GM12864 (cell line): ENCODE results near the gene HSPBAP1.

Source experiments
- DNase-seq: peaks from one replicate; pipeline ENCODE4 v3.0.0-alpha.2; 2011; ENCODE audit warnings: low read depth
- H3K4me3 ChIP-seq: 2 replicates; pipeline ENCODE4 v1.5.1; 2011; ENCODE audit warnings: mild to moderate bottlenecking, low read depth, low read length, control low read depth
- TF ChIP-seq, protein P1 (sequence below): IDR thresholded peaks from 2 replicates; pipeline ENCODE4 v1.5.1; 2011; ENCODE audit warnings: low read depth, mild to moderate bottlenecking, moderate library complexity, low read length, control low read depth, inconsistent platforms; ENCODE audit errors: missing control alignments

Gene HSPBAP1

DNA sequence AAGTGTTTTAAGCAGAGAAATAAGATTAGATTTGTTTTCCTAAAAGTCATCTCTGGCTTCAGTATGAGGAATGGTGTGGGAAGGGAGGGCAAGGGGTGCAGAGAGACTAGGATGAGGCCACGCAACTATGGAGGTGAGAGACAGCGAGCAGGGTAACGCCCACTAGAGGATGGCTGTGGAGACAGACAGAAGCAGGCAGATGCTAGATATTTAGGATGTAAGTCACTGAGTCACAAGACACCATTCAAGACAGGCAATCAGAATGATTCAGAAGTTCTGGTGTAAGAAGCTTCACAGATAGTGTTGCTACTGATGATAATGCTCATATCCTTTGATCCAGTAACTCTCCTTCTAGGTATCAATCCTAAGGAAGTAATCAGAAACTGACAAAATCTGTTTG lies 19.1 kb downstream of the HSPBAP1 start:
- TF ChIP-seq, protein P1, sequence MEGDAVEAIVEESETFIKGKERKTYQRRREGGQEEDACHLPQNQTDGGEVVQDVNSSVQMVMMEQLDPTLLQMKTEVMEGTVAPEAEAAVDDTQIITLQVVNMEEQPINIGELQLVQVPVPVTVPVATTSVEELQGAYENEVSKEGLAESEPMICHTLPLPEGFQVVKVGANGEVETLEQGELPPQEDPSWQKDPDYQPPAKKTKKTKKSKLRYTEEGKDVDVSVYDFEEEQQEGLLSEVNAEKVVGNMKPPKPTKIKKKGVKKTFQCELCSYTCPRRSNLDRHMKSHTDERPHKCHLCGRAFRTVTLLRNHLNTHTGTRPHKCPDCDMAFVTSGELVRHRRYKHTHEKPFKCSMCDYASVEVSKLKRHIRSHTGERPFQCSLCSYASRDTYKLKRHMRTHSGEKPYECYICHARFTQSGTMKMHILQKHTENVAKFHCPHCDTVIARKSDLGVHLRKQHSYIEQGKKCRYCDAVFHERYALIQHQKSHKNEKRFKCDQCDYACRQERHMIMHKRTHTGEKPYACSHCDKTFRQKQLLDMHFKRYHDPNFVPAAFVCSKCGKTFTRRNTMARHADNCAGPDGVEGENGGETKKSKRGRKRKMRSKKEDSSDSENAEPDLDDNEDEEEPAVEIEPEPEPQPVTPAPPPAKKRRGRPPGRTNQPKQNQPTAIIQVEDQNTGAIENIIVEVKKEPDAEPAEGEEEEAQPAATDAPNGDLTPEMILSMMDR = no peak
- no peak for DNase-seq
- H3K4me3 ChIP-seq = no peak overlapping the region

GRCh38 chr3:122773944-122774509 lies 19.6 kb downstream of the HSPBAP1 start:
- TF ChIP-seq, protein P1 = no peak
- DNase-seq = no peak
- no peak overlapping the region for H3K4me3 ChIP-seq

- H3K4me3 ChIP-seq = no peak overlapping the region
- DNase-seq = no peak
- TF ChIP-seq, protein P1 = no peak
These were observed 20.8 kb downstream of the HSPBAP1 start for GRCh38 chr3:122772827-122773226.

- no peak for DNase-seq
- no peak overlapping the region for H3K4me3 ChIP-seq
These were observed 23.0 kb downstream of the HSPBAP1 start for GRCh38 chr3:122770521-122771202.

GRCh38 chr3:122767540-122768372 lies 25.9 kb downstream of the HSPBAP1 start:
- no peak for DNase-seq
- H3K4me3 ChIP-seq = no peak overlapping the region
- TF ChIP-seq, protein P1 = no peak

More at GRCh38 chr3:122770521-122771202, 23.0 kb downstream of the HSPBAP1 start:
- TF ChIP-seq, protein P1 = no peak

- H3K4me3 ChIP-seq = no peak overlapping the region
- DNase-seq = no peak
- TF ChIP-seq, protein P1 = no peak
These were observed 27.2 kb downstream of the HSPBAP1 start for GRCh38 chr3:122766430-122766829.
